CD4-positive, alpha-beta T cell treated with Interferon gamma for 1 hour (primary cell): Measurements from ENCODE around the gene BRSK1.

ENCODE experiments used
- DNase-seq: peaks from one replicate; pipeline ENCODE4 v3.0.0-alpha.2; 2020

Gene BRSK1

GRCh38 chr19:55254625-55254977, 29.2 kb upstream of the BRSK1 start:
- DNase-seq = no peak

- peak; percentile 47 for DNase-seq
Measured at GRCh38 chr19:55255618-55256423, 28.0 kb upstream of the BRSK1 start.

GRCh38 chr19:55256562-55257460, 27.0 kb upstream of the BRSK1 start:
- DNase-seq = no peak

- no peak for DNase-seq
Measured at GRCh38 chr19:55257461-55258420, 26.1 kb upstream of the BRSK1 start.

GRCh38 chr19:55258476-55258827, 25.3 kb upstream of the BRSK1 start:
- peak; percentile 44 for DNase-seq

GRCh38 chr19:55258828-55259539, 24.8 kb upstream of the BRSK1 start, which contains the start of gene PPP6R1:
PPP6R1 (minus strand) TSS chr19:55259017; CDS start chr19:55247103, 11,914 bp downstream.
- DNase-seq = peak; percentile 94

GRCh38 chr19:55259540-55260210, 24.1 kb upstream of the BRSK1 start:
- DNase-seq = no peak

GRCh38 chr19:55261671-55262126, 22.1 kb upstream of the BRSK1 start:
- DNase-seq = no peak

GRCh38 chr19:55262359-55262758, 21.4 kb upstream of the BRSK1 start:
- DNase-seq = no peak

- DNase-seq = no peak
Measured at GRCh38 chr19:55264531-55264930, 19.3 kb upstream of the BRSK1 start.

- DNase-seq = no peak
Measured at GRCh38 chr19:55265173-55265572, 18.6 kb upstream of the BRSK1 start.

GRCh38 chr19:55265723-55266386, 17.9 kb upstream of the BRSK1 start:
- no peak for DNase-seq

GRCh38 chr19:55266404-55266803, 17.4 kb upstream of the BRSK1 start:
- no peak for DNase-seq

- no peak for DNase-seq
Measured at GRCh38 chr19:55266840-55267239, 17.0 kb upstream of the BRSK1 start.

GRCh38 chr19:55269299-55269698, 14.5 kb upstream of the BRSK1 start:
- DNase-seq = no peak

- DNase-seq = no peak
Measured at GRCh38 chr19:55270172-55270942, 13.4 kb upstream of the BRSK1 start.

- DNase-seq = no peak
Measured at GRCh38 chr19:55272142-55272541, 11.7 kb upstream of the BRSK1 start.

- no peak for DNase-seq
Measured at GRCh38 chr19:55273978-55274707, 9.7 kb upstream of the BRSK1 start.
